Measurements from ENCODE around the gene UBTD2.
"Not testable (repeated sequence)": the region's sequence is repeated elsewhere in the genome, so short reads cannot be mapped to it uniquely, and the experiment has no call there.

UBTD2 gene

DNA sequence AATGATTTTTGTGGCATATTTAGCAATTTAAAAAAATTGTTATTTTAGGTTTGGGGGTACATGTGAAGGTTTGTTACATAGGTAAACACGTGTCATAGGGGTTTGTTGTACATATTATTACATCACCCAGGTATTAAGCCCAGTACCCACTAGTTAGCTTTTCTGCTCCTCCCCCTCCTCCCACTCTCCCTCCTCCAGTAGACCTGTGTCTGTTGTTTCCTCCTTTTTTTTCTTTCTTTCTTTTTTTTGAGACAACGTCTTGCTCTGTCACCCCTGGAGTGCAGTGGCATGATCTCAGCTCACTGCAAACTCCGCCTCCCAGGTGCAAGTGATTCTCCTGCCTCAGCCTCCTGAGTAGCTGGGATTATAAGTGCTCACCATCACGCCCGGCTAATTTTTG lies 8.3 kb upstream of the UBTD2 start:
- not testable (repeated sequence) for DNase-seq (ENCODE audit: low spot score)

DNA sequence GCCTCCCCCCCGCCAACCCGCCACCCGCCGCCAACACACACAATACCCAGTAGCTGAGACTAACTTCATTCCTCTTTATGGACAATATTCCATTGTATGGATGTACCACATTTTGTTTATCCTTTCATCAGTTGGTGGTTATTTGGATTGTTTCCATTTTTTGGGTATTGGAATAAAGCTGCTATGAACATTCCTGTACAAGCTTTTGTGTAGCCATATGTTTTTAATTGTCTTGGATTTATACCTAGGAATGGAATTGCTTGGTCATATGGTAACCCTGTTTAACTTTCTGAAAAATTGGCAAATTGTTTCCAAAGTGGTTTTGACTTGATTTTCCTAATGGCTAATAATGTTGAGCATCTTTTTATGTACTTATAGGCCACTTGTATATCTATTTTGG lies 4.9 kb upstream of the UBTD2 start:
- DNase-seq (ENCODE audit: low spot score), result no peak

DNA sequence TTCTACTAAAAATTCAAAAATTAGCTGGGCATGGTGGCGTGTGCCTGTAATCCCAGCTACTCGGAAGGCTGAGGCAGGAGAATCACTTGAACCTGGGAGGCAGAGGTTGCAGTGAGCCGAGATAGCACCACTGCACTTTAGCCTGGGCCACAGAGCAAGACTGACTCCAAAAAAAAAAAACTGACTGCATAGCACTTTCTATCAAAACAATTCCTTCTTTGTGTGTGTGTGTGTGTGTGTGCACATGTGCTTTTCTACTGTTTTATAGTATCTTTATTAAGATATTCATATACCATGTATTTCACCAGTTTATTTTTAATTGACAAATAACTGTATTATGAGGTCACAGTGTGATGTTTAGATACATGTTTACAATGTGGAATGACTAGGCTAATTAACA lies 3.6 kb upstream of the UBTD2 start:
- not testable (repeated sequence) for DNase-seq (ENCODE audit: low spot score)

DNA sequence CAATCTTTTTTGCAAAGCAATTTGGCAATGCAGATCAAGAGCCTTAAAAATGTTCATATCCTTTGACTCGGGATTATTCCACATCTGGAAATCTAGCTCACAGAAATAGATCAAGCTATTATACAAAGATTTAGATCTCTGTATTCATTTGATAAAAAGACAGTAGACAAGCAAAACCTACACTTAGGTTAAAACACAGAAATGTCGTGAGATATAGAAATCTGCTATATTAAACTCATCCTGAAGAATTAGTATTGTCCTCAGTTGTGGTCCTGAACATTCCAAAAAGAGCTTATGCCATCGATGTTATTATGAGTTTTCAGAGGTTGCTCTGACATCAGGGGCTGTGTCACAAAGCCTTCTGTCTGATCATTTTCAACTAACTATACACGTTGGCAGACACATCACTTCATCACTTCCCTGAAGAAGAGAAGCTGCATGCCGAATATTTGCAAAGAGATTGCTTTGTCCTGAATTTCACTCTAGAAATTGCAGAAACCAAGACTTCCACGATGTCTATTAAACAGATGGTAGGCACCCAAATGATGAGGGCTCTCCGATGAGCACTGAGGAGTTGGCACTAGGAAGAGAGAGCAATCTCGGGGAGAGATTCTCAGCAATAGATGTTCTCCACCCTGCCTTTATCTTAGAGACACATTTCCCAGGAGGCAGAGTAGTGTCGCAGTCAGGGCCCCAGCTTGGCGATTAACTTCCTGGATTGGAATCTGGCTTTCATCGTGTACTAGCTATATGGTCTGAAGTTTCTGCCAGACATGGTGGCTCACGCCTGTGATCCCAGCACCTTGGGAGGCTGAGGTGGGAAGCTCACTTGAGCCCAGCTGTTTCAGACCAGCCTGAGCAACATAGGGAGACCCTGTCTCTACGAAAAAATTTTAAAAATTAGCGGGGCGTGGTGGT lies 1.9 kb upstream of the UBTD2 start:
- no peak for DNase-seq (ENCODE audit: low spot score)

DNA sequence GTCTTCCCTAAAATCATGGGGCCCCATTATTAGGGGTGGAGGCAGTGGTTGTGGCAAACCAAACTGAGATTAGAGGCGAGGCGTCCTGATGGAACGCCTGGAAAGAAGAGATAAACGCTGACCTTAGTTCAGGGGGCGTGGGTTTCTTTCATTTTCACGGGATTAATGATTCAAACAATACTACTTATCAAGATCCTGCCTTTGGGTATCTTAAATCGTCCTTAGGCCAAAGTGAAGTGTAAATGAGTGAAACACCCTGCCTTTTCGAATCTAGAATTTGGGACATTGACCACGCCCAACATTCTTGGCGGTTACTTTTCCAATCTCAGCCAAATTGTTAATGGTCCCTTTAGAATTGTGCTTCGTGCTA lies 1.0 kb upstream of the UBTD2 start:
- peak; percentile 17 for DNase-seq (ENCODE audit: low spot score)

DNA sequence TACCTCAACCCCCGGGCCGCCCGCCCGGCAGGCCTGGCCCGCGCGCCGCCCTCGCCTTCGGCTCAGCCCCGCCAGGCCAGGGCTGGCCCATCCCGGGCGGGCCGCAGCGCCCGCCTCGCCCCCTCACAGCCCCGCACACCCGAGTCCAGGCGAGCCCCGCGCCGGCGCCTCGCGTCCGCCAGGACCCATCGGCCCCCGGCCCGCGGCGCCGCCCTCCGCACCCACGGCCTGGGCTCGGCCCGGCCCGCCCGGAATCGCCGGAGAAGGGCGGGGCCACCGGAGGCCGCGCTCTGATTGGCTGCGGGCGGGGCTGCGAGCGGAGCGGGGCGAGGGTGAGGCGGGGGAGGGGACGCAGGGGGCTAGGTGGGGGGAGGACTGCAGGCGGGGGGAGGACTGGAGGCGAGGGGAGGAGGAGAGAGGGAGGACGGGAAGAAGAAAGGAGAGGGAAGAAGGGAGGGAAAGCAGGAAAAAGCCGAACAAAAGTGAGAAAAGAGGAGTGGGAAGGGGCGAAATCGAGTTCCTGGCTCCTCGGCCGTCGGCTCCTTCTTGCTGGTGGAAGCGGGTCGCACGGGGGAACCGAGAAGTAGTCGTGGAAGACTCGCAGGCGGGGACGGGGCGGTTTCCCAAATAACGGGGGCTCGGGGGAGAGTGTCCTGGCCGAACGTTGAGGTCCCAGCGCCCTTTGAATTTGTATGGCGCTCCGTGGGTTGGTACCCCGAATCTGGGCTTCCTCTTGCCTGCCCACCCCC lies 472 bp upstream of the UBTD2 start:
- peak; percentile 86 for DNase-seq (ENCODE audit: low spot score)

DNA sequence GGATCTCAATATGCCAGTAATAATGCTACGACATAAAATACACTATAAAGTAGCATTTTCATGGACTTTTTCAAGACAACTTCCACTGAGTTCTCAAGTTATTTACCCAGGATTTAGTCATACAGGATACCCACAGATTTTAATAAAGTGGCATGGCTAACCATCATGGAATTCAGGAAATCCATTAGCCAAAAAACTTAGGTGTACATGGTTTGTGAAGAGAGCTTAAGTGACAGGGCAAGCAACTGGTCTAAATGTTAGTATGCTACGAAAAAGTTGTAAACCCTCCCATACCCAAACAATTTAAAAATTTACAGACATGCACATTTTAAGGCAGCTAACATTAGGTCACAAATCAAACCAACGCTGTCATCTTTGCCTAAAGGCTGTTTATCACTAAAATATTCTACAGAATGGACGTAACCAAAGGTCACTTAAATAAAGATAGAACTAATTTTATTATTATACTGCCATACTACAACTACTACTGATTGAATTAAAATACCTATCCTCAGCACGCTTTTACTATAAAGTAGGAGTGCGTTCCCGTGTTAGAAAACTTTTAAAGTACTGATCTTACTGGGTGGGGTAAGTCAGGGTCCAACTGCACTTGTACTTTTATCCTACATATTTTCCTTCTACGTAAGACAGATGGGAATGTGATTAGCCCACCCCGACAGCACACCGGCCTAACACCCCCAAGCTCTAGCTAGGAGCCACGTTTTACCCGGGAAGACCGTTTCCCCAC lies 1.1 kb downstream of the UBTD2 start:
- DNase-seq (ENCODE audit: low spot score), result peak; percentile 44

DNA sequence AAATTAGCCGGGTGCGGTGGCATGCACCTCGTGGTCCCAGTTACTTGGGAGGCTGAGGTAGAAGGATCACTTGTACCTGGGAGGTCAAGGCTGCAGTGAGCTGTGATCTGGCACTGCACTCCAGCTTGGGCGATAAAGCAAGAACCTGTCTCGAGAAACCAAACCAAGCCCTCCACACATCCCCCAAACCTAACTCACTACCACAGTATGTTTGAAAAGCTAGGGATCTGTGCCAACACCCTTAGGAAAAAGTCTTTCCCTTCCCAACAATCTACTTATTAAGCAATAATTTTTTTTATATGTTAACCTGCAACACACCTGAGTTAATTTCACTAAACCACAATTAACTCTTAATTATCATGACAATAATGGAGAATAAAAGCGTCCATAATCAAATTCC lies 2.2 kb downstream of the UBTD2 start:
- no peak for DNase-seq (ENCODE audit: low spot score)

DNA sequence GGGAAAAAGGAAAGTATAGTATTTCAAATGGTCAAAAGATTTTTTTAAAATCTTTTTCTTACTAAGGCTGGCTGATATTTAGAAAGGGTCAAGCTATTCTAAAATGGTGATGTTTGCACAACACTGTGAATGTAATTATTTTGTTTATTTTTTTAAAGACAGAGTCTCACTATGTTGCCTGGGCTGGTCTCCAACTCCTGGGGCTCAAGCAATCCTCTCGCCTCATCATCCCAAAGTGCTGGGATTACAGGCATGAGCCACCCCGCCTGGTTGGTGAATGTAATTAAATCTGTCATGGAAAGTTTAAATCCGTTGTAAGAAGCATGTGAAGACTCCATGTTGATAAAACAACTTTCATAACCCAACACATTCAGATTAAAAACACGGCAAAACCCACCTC lies 2.6 kb downstream of the UBTD2 start:
- DNase-seq (ENCODE audit: low spot score), result no peak

DNA sequence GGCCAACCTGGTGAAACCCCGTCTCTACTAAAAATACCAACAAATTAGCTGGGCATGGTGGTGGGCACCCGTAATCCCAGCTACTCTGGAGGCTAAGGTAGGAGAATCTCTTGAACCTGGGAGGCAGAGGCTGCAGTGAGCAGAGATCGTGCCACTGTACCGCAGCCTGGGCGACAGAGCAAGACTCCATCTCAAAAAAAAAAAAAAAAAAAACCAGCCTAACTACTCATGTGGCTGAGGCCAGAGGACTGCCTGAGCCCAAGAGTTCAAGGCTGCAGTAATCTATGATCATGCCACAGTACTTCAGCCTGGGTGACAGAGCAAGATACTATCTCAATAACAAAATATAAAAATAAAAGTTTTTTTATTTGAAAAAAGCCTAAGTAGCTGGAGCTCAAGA lies 3.2 kb downstream of the UBTD2 start:
- no peak for DNase-seq (ENCODE audit: low spot score)

DNA sequence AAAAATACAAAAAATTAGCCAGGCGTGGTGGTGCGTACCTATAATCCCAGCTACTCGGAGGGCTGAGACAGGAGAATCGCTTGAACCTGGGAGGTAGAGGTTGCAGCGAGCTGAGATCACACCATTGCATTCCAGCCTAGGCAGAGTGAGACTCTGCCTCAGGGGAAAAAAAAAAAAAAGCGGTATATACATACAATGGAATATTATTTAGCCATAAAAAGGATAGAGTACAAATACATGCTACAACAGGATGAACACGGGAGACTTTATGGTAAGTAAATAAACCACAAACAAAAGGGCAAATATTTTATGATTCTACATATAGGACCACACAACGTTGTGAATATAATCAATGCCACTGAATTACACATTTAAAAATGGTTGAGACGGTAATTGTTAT lies 5.2 kb downstream of the UBTD2 start:
- no peak for DNase-seq (ENCODE audit: low spot score)

DNA sequence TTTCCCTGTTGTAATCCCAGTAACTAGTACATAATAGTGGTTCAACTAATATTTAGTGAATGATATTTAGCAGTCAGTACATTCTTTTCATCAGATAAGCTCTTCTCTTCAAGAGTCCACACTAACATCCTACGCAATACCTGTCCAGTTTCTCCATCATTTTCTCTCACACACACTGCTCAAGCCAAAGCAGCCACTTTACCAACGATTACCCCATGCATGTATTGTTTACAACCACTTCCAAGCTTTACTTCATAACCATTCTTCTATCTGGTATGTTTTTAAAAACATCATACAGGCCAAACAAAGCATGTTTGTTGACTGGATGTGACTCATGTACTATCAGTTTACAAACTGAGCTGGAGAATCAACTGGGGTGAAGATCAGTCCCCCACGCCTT lies 7.3 kb downstream of the UBTD2 start:
- no peak for DNase-seq (ENCODE audit: low spot score)

DNA sequence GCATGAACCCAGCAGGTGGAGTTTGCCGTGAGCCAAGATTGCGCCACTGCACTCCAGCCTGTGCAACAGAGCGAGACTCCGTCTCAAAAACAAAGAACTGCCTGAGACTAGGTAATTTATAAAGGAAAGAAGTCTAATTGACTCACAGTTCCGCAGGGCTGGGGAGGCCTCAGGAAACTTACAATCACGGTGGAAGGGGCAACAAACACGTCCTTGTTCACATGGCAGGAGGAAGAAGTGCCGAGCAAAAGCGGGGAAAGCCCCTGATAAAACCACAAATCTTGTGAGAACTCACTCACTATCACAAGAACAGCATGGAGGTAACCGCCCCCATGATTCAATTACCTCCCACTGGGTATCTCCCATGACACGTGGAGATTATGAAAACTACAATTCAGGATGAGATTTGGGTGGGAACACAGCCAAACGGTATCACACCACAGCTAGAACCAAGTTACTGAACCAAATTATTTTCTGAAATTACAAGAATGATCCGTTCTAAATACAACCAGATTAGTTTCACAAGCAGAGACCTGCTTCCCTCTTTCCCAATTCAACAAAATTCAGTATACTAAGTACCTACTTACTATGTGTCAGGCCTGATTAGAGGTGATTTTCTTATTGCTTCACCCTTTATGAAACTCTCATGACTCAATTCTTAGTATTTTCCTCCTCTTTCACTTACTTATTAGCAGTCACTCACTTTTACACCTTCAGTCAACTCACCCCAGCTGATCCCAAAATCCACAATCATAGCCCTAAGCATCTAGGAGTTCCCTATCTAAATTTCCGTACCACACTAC lies 8.4 kb downstream of the UBTD2 start:
- no peak for DNase-seq (ENCODE audit: low spot score)

DNA sequence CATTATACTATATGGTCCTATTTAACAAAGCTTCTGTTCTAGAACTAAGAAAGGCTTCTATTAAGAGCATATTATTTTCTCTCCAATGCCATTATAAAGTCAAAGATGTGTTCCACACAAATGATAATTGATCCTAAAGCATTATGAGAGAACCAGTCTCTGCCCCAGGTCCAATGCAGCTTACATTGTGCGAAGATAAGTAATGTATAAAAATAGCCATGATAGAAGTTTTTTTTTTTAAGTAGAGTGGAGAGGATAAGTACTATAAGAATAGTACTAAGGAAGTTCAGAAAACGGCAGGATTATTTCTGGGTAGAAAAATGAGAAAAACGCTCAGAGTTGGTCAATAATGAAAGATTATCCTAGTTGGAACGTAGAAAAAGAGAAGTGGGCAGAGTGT lies 15.6 kb downstream of the UBTD2 start:
- DNase-seq (ENCODE audit: low spot score), result no peak

DNA sequence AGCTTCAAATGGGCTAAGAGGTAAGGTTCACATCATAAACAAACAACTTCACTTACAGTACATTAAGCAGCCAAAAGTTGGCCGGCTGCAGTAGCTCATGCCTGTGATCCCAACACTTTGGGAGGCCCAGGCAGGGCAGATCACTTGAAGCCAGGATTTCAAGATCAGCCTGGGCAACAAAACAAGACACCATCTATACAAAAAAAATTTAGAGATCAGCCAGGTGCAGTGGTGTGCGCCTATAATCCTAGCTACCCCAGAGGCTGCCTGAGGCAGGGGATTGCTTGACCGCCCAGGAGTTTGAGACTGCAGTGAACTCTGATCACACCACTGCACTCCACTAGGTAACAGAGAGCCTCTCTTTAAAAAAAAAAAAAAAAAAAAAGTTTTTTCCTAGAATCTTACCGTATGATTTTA lies 16.9 kb downstream of the UBTD2 start:
- DNase-seq (ENCODE audit: low spot score), result no peak

DNA sequence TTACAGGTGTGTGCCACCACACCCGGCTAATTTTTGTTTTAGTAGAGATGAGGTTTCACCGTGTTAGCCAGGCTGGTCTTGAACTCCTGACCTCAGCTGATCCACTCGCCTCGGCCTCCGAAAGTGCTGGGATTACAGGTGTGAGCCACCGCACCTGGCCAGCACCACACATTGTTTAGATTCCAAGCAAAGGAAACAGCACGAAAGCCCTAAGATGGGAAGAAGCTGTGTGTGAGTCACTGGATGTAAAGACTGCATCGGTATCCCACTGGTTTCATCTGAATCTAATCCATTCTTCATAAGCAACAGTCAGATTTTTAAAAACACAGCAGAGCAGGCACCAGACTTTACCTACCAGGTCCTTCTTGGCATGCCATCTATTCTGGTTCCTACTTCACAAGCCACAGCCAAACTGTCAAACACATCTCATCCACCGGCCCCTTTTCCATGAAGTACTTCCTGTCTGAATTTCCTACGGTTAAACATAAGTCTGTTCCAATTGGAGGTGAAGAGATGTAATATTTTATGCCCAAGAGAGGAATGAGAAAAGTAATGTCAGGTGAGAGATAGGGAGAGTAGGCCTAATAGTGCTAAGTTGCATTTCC lies 17.4 kb downstream of the UBTD2 start:
- no peak for DNase-seq (ENCODE audit: low spot score)

DNA sequence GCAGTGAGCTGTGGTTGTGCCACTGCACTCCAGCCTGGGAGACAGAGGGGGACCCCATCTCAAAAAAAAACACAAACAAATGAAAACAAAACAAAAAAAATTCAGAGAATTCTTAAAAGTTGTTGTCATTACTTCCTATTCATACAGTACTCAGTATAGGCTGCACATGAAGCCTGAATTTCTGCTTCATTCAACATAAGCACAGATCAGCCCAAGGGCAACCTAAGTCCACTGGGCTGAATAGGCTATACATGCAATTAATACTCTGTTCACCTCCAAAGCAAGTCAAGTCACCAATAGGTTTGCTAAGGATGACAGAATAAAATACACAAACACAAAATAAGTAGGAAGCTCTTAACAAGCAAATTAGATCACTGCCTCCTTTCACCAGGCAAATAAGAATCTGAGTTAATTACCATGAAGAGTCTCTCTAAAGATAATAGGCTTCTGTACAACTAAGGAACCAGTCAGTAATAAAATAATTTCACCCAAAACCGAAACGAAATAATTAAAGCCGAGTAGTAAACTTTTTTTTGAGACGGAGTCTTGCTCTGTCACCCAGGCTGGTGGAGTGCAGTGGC lies 18.7 kb downstream of the UBTD2 start:
- DNase-seq (ENCODE audit: low spot score), result no peak

DNA sequence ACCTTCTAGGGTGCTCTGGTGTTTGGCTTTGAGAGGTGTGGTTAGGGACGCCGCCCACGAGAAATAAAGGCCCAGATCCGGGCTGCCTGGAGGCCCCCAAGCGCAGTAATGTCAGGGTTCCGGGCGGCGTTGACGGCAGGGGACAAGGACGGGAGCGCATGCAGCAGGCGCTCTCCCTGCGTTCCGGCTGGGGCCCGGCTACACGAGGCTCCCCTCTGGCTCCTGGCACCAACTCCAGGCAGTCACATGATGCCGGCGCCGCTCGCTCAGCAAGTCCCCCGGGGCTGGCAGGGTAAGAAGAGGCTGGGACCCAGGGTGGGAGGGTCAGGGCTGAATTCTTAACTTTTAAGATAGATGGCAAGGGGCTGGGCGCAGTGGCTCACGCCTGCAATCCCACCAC lies 28.1 kb downstream of the UBTD2 start:
- no peak for DNase-seq (ENCODE audit: low spot score)

DNA sequence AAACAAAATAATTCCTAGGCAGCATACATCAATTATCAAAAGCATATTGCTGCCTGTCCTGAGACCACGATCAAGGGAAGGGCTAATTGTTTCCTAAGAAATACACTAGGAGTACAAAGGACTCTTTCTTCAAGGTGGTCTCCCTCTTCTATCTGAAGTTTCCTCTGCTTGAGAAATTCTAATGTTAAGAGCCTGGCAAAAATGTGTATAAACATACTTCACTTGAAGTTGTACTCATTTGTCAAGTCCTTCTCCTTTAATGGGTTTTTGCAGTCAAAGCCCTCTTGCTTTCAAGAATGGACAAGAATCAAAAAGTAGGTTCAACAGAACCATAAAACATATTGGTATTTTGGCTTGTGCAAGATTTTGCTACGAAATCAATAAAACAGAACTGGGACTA lies 31.1 kb downstream of the UBTD2 start:
- no peak for DNase-seq (ENCODE audit: low spot score)

DNA sequence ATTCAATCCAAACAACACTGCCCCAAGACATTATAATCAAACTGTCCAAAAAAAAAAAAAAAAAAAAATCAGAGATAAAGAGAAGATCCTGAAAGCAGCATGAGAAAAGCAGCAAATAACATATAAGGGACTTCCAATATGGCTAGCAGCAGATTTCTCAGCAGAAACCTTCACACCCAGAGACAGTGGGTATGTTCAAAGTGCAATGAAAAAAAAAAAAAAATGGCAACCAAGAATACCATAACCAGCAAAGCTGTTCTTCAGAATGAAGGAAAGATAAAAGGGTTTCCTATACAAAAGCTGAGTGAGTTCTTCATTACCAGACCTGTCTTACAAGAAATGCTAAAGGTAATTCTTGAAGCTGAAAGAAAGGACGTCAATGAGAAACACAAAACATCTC lies 32.1 kb downstream of the UBTD2 start:
- DNase-seq (ENCODE audit: low spot score), result no peak

DNA sequence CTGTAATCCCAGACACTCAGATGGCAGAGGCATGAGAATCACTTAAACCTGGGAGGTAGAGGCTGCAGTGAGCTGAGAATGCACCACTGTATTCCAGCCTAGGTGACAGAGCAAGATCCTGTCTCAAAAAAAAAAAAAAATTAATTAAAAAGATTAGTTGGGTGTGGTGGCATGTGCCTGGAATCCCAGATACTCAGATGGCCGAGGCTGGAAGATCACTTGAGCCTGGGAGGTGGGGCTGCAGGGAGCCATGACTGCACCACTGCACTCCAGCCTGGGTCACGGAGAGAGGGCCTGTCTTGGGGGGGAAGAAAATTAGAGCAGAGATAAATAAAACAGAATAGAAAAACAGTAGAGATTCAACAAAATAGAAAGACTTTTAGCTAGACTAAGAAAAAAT lies 34.9 kb downstream of the UBTD2 start:
- DNase-seq (ENCODE audit: low spot score), result no peak

All from LoVo (cell line).